DND-41 (cell line): ENCODE measurements around the gene SETBP1.

Experiments used
- EZH2 ChIP-seq: IDR thresholded peaks from 3 replicates; pipeline ENCODE4 v1.6.1; 2012; ENCODE audit warnings: borderline replicate concordance, low read depth, mild to moderate bottlenecking, moderate library complexity, low read length, inconsistent platforms; ENCODE audit not compliant: severe bottlenecking
- TF ChIP-seq, protein P1 (sequence below): IDR thresholded peaks from 2 replicates; pipeline ENCODE4 v1.5.1; 2012; ENCODE audit warnings: borderline replicate concordance, low read length, moderate library complexity, mild to moderate bottlenecking; ENCODE audit not compliant: poor library complexity, severe bottlenecking; ENCODE audit errors: extremely low read depth

DNA sequence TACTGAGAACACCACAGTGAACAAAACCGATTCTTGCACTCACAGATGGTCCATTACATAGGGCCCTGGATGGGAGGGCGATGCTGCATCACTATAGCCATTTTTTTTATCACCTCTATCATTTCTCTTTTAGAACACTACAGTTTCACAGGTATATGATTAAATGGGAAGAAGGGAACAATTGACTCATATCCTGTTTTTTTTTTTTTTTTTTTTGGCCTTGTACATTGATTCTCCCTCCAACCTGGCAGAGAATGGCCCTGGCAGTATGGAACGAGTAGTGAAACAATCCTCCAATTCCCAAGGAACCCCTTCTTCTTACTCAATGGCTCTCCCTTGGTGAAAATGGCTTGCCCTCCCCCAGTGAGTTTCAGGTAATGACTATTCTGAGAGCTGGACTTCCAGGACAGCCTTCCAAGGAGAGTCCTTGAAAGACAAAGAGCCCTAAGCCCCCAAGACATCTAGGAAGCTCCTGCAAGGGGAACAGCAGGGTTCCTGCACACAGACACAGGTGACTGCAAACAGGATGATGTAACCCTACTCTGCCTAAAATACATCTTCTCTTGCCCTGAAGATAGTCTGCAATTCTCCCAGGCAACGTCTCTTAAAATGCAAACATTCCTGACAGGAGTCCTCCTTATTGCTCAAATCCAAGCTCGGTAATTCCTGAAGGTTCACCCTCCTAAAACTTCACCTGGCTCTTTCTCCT lies 405.4 kb downstream of the SETBP1 start:
- TF ChIP-seq, protein P1, sequence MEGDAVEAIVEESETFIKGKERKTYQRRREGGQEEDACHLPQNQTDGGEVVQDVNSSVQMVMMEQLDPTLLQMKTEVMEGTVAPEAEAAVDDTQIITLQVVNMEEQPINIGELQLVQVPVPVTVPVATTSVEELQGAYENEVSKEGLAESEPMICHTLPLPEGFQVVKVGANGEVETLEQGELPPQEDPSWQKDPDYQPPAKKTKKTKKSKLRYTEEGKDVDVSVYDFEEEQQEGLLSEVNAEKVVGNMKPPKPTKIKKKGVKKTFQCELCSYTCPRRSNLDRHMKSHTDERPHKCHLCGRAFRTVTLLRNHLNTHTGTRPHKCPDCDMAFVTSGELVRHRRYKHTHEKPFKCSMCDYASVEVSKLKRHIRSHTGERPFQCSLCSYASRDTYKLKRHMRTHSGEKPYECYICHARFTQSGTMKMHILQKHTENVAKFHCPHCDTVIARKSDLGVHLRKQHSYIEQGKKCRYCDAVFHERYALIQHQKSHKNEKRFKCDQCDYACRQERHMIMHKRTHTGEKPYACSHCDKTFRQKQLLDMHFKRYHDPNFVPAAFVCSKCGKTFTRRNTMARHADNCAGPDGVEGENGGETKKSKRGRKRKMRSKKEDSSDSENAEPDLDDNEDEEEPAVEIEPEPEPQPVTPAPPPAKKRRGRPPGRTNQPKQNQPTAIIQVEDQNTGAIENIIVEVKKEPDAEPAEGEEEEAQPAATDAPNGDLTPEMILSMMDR: no peak
- TF ChIP-seq EZH2: no peak
